Neural cell (in vitro differentiated cells): ENCODE measurements around the gene KIRREL3. TPM values are rescaled to one million over a fixed set of nuclear protein-coding genes. Genes with fewer than 3 reads are reported as not detected.

Source experiments
- H2AFZ ChIP-seq: fragments of 200-600, 300-800 bp; sonication (generic), shearing (Covaris generic); 2 replicates; pipeline ENCODE4 v1.6.0; 2014; ENCODE audit warnings: low read depth, mild to moderate bottlenecking, antibody characterized with exemption, low read length, moderate library complexity
- H3F3A ChIP-seq: fragments of 200-600 bp; shearing (Covaris generic); 2 replicates; pipeline ENCODE4 v1.6.1; 2016; ENCODE audit warnings: mild to moderate bottlenecking, moderate library complexity, mixed read lengths, antibody characterized with exemption, low read length; ENCODE audit not compliant: insufficient read depth, poor library complexity, severe bottlenecking
- H3K27ac ChIP-seq: fragments of 200-600, 300-800 bp; sonication (generic), shearing (Covaris generic); 2 replicates; pipeline ENCODE4 v1.5.1; 2014; ENCODE audit warnings: mild to moderate bottlenecking, low read length, moderate library complexity
- H3K27me3 ChIP-seq: fragments of 300-800, 200-600 bp; sonication (generic), shearing (Covaris generic); 2 replicates; pipeline ENCODE4 v1.6.0; 2014; ENCODE audit warnings: mild to moderate bottlenecking, low read depth, low read length, moderate library complexity; ENCODE audit not compliant: insufficient read depth
- H3K36me3 ChIP-seq: fragments of 300-800, 200-600 bp; sonication (generic), shearing (Covaris generic); 2 replicates; pipeline ENCODE4 v1.5.1; 2014; ENCODE audit warnings: mild to moderate bottlenecking, antibody characterized with exemption, low read length, moderate library complexity; ENCODE audit not compliant: insufficient read depth
- H3K4me2 ChIP-seq: fragments of 300-800, 200-600 bp; sonication (generic), shearing (Covaris generic); 2 replicates; pipeline ENCODE4 v1.6.0; 2014; ENCODE audit warnings: mild to moderate bottlenecking, low read length
- H3K4me3 ChIP-seq: fragments of 300-800, 200-600 bp; sonication (generic), shearing (Covaris generic); 2 replicates; pipeline ENCODE4 v1.5.1; 2014; ENCODE audit warnings: mild to moderate bottlenecking, low read length, moderate library complexity
- H3K79me2 ChIP-seq: fragments of 200-600 bp; shearing (Covaris generic); replicated peaks from 2 replicates; pipeline ENCODE4 v1.6.0; 2014; ENCODE audit warnings: mild to moderate bottlenecking, low read length, moderate library complexity; ENCODE audit not compliant: insufficient read depth
- H3K9ac ChIP-seq: fragments of 300-800, 200-600 bp; sonication (generic), shearing (Covaris generic); 2 replicates; pipeline ENCODE4 v1.6.1; 2016; ENCODE audit warnings: mild to moderate bottlenecking, low read length, mixed read lengths
- H3K9me2 ChIP-seq: fragments of 200-600 bp; shearing (Covaris generic); 2 replicates; pipeline ENCODE4 v1.6.1; 2016; ENCODE audit warnings: mild to moderate bottlenecking, low read length, mixed read lengths; ENCODE audit not compliant: insufficient read depth
- H3K9me3 ChIP-seq: fragments of 200-600, 300-800 bp; sonication (generic), shearing (Covaris generic); 2 replicates; pipeline ENCODE4 v1.6.1; 2016; ENCODE audit warnings: mild to moderate bottlenecking, mixed run types, low read length, moderate library complexity, mixed read lengths
- H4K20me1 ChIP-seq: fragments of 200-600 bp; shearing (Covaris generic); 2 replicates; pipeline ENCODE4 v1.6.1; 2016; ENCODE audit warnings: mild to moderate bottlenecking, mixed run types; ENCODE audit not compliant: insufficient read depth
- CTCF ChIP-seq: fragments of 450-650 bp; IDR thresholded peaks from 2 replicates; pipeline ENCODE4 v1.5.1; 2014; ENCODE audit warnings: antibody characterized with exemption, mild to moderate bottlenecking, moderate library complexity; ENCODE audit not compliant: poor library complexity, severe bottlenecking
- EP300 ChIP-seq: fragments of 450-650 bp; conservative IDR thresholded peaks from 2 replicates; pipeline ENCODE4 v1.6.1; 2014; ENCODE audit warnings: antibody characterized with exemption, mild to moderate bottlenecking, moderate library complexity; ENCODE audit not compliant: poor library complexity, severe bottlenecking
- EZH2 ChIP-seq: fragments of 200-600, 300-800 bp; shearing (Covaris generic), sonication (generic); IDR thresholded peaks from 2 replicates; pipeline ENCODE4 v1.6.1; 2014; ENCODE audit warnings: antibody characterized with exemption, low read length, borderline replicate concordance, mild to moderate bottlenecking; ENCODE audit not compliant: insufficient read depth, poor library complexity, severe bottlenecking
- MXI1 ChIP-seq: fragments of 450-650 bp; conservative IDR thresholded peaks from 2 replicates; pipeline ENCODE4 v1.6.1; 2014; ENCODE audit warnings: antibody characterized with exemption, mild to moderate bottlenecking; ENCODE audit not compliant: poor library complexity, severe bottlenecking
- POLR2AphosphoS5 ChIP-seq: IDR thresholded peaks from 2 replicates; pipeline ENCODE4 v1.6.1; 2012
- RAD21 ChIP-seq: fragments of 450-650 bp; conservative IDR thresholded peaks from 2 replicates; pipeline ENCODE4 v1.6.1; 2014; ENCODE audit warnings: antibody characterized with exemption, mild to moderate bottlenecking, moderate library complexity
- REST ChIP-seq: IDR thresholded peaks from 2 replicates; pipeline ENCODE4 v1.6.1; 2012; ENCODE audit warnings: borderline replicate concordance
- SMC3 ChIP-seq: fragments of 450-650 bp; conservative IDR thresholded peaks from 2 replicates; pipeline ENCODE4 v1.6.1; 2014; ENCODE audit warnings: antibody characterized with exemption, mild to moderate bottlenecking, moderate library complexity; ENCODE audit not compliant: poor library complexity
- TAF1 ChIP-seq: IDR thresholded peaks from 2 replicates; pipeline ENCODE4 v1.6.1; 2012; ENCODE audit warnings: low read depth
- polyA plus RNA-seq: library from polyadenylated mRNA; depleted of rRNA; stranded (reverse); fragments of >200 nt; gene quantifications from 2 replicates; pipeline ENCODE4 v1.2.3, GENCODE V29; 2014

Gene KIRREL3
- polyA plus RNA-seq, 1 donor from 2014 or later, result 23.8 TPM

GRCh38 chr11:126432065-126432461 lies 568.5 kb downstream of the KIRREL3 start:
- H3K27ac ChIP-seq, result no peak overlapping the region
- no peaks in the 10 kb centered on the region for H3K9me3 ChIP-seq
- H3F3A ChIP-seq, result no peaks in the 10 kb centered on the region
- H3K4me2 ChIP-seq, result no peak overlapping the region
- no peak for TF ChIP-seq TAF1
- TF ChIP-seq EP300, result no peak
- TF ChIP-seq SMC3, result no peak
- no peak for TF ChIP-seq CTCF
- no peak for TF ChIP-seq REST
- no peak for TF ChIP-seq RAD21
- TF ChIP-seq EZH2, result no peak
- no peak for TF ChIP-seq MXI1
- TF ChIP-seq POLR2AphosphoS5, result no peak
- H4K20me1 ChIP-seq, result no peaks in the 10 kb centered on the region
- no peaks in the 10 kb centered on the region for H3K79me2 ChIP-seq
- no peak overlapping the region for H3K9ac ChIP-seq
- H3K27me3 ChIP-seq, result no peaks in the 10 kb centered on the region
- no peak overlapping the region for H2AFZ ChIP-seq
- H3K36me3 ChIP-seq, result no peaks in the 10 kb centered on the region
- H3K9me2 ChIP-seq, result no peaks in the 10 kb centered on the region
- H3K4me3 ChIP-seq, result no peak overlapping the region

GRCh38 chr11:126431401-126432064 lies 569.0 kb downstream of the KIRREL3 start:
- Histone ChIP-seq H3K9ac (no peak overlapping the region), H2AFZ (no peak overlapping the region)
- TF ChIP-seq SMC3 (no peak), POLR2AphosphoS5 (no peak), CTCF (no peak), MXI1 (no peak), REST (no peak), RAD21 (no peak), TAF1 (no peak), EP300 (no peak), EZH2 (no peak)

More at GRCh38 chr11:126431401-126432064, 569.0 kb downstream of the KIRREL3 start:
- Histone ChIP-seq H3K27me3 (no peaks in the 10 kb centered on the region), H3K9me3 (no peaks in the 10 kb centered on the region), H3F3A (no peaks in the 10 kb centered on the region), H3K27ac (no peak overlapping the region), H3K36me3 (no peaks in the 10 kb centered on the region), H3K9me2 (no peaks in the 10 kb centered on the region), H3K4me2 (no peak overlapping the region), H4K20me1 (no peaks in the 10 kb centered on the region), H3K4me3 (no peak overlapping the region), H3K79me2 (no peaks in the 10 kb centered on the region)
